HG02870 (cell line): ENCODE measurements around the gene RETREG3.
"Not testable (repeated sequence)": the region's sequence is repeated elsewhere in the genome, so short reads cannot be mapped to it uniquely, and the experiment has no call there.

Experiments used
- ATAC-seq: cut with Tn5 transposase; IDR thresholded peaks from one replicate; pipeline ENCODE4 v1.9.1; 2021; ENCODE audit warnings: mild to moderate bottlenecking, moderate library complexity; ENCODE audit not compliant: unreplicated experiment

Gene RETREG3

GRCh38 chr17:42613699-42614295 lies 4.6 kb upstream of the RETREG3 start:
- no peak for ATAC-seq

- no peak for ATAC-seq
These were observed 2.8 kb upstream of the RETREG3 start for GRCh38 chr17:42612013-42612412.

DNA sequence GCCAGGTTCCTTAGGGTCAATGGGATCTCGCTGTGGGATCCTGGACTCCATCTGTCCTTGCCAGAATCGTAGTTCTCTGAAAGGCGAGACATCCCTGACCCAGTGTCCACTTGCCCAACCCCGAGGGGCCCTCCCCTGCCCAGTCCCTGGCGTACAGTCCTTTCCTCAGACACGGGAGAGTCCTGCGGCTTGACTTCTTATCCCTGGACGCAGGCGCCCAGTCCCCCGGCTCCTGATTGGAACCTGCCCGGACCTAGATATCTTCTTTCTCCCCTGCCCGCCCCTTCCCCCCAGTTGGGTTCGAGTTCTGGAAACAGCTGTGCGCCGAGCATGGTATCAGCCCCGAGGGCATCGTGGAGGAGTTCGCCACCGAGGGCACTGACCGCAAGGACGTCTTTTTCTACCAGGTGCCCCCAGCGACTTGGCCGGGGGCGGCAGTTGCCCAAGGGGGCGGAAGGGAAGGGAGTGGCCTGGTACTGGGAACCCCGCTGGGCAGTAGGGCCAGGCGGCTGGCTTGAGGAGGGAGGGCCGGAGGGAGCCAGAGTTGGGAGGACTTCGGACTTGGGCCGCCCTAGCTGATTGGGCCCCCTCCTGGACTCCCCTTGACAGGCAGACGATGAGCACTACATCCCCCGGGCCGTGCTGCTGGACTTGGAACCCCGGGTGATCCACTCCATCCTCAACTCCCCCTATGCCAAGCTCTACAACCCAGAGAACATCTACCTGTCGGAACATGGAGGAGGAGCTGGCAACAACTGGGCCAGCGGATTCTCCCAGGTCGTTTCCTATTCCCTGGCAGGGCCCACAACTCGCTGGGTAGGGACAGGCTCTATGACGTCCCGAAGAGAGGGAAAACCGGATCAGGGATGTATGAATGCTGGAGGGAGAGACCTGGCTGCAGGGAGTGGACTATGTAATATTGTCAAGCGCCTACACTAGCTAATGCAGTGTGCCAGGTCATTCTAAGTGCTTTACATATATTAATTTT lies 934 bp upstream of the RETREG3 start:
- ATAC-seq, result not testable (repeated sequence)

- peak; percentile 23 for ATAC-seq
These were observed 631 bp downstream of the RETREG3 start for GRCh38 chr17:42608305-42609181.

GRCh38 chr17:42607769-42608168 lies 1.4 kb downstream of the RETREG3 start:
- ATAC-seq, result no peak

DNA sequence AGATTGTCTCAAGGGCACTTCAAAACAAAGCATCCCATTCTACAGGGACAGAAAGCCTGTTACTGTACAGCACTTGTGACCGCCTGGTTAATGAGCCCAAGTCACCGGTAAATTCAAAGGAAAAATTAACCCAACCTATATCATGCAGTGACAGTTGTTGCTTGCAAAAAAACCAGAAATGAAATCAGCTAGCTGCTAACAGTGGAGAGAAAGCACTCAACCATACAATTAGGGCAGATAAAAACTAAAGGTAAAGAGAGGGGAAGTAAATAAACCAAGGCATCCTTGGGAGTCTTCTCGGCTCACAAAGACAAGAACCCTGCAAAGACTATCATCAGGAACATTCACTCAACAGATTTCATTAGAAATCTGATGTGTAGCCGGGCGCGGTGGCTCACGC lies 5.9 kb downstream of the RETREG3 start:
- no peak for ATAC-seq

DNA sequence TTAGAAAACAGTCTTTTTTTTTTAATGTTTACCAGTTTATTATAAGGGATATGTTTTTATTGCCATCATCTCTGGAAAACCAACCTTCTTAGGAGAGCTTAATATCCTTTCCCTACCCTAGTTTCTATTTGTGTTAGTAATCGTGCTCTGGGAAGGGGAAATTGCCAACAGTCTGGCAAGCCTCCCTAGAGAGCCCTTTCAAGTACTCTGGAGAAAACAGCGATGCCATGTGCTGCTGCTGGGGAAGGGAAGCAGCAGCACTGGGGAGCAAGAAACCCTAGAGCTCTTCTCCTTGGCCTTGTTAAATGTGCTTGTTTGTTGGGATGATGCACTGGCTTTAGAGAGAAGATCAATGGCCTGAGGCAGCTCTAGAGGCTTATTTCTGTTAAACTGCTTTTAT lies 10.3 kb downstream of the RETREG3 start:
- ATAC-seq, result no peak

- ATAC-seq, result no peak
These were observed 12.8 kb downstream of the RETREG3 start for GRCh38 chr17:42596386-42596785.

DNA sequence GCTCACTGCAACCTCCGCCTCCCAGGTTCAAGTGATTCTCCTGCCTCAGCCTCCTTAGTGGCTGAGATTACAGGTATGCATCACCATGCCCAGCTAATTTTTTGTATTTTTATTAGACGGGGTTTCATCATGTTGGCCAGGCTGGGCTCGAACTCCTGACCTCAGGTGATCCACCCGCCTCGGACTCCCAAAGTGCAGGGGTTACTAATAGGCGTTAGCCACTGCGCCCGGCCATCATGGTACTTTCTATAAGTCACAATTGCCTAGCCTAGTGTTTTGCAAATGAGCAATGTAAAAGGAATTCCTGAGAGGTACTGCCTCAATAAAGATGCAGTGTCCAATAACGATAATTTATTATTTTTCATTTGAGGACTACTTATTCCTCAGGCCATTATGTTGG lies 17.8 kb downstream of the RETREG3 start:
- no peak for ATAC-seq

- no peak for ATAC-seq
These were observed 18.3 kb downstream of the RETREG3 start for GRCh38 chr17:42590886-42591285.

- ATAC-seq, result peak; percentile 57
These were observed 22.5 kb downstream of the RETREG3 start for GRCh38 chr17:42586514-42587230.

GRCh38 chr17:42585353-42585752 lies 23.8 kb downstream of the RETREG3 start:
- ATAC-seq, result no peak

DNA sequence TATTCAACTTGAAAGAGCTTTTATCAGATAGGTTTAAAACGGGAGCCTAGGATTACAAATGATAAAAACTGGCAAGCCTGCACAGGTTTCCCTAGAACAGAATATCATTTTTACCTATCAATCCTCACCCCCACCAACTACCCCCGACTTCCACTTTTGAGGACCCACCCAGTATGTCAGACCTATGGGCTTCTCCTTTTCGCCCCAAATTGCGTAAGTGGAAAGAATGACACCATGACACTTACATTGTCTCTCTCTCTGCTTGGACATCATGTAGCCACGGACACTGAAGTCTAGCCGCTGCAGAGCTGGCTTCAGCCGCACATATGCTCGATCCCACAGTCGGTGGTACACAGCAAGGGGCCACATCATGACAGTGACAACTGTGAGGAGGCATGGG lies 24.3 kb downstream of the RETREG3 start:
- ATAC-seq, result no peak

GRCh38 chr17:42581744-42582270 lies 27.4 kb downstream of the RETREG3 start:
- no peak for ATAC-seq

DNA sequence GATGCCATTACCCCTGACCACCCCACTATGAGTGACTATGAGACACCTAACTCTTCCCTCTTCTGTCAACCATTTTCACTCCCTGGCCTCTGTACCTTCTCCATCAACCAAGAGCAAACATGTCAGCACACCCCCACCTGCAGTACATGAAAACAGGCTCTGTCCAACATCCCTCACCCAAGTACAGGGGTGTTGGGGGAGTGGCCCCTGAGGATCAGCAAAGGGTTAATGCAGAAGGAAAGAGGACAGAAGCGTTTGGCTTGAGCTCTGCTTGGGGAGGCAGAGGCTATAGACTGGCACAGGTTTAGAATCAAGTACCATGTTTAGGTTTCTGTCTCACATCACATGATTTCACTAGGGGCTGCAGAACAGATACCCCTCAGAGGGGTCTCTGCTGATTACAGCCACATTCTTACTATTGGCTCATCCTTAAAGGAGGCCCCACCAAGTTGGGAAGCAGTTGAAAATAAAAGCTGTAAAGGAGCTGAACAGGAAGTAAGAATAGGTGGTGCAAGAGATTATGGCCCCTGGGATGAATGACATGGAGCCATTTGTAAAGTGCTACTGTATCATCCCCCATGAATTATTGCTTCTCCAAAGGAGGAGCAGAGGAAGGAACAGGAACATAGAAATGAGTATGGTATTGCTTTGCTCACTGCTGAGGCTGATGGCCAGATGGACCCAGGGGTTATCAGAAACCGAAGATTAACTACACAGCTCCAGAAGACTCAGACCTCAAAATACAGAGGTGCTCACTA lies 29.2 kb downstream of the RETREG3 start:
- ATAC-seq, result no peak

DNA sequence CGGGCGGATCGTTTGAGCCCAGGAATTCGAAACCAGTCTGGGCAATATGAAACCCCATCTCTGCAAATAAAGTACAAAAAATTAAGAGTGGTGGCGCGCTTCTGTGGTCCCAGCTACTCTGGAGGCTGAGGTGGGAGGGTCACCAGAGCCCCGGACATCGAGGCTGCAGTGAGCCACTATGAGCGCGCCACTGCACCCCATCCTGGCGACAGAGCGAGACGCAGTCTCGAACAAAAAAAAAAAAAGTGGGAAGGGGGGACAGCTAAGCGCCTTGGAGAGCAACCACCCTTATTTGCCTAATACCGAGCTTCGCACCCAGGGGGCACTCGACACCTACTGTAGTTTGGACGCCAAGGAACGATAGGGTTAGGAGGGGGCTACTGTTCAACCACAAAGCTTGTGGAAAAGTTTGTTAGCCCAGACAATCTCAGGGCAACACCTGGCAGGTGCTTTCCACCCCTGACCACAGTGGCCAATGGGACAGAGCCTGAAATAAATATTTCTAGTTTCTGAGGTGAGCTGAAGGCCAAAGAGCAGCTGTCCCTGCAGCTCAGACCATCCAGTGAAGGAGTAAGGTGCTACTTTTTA lies 30.8 kb downstream of the RETREG3 start:
- peak; percentile 56 for ATAC-seq

DNA sequence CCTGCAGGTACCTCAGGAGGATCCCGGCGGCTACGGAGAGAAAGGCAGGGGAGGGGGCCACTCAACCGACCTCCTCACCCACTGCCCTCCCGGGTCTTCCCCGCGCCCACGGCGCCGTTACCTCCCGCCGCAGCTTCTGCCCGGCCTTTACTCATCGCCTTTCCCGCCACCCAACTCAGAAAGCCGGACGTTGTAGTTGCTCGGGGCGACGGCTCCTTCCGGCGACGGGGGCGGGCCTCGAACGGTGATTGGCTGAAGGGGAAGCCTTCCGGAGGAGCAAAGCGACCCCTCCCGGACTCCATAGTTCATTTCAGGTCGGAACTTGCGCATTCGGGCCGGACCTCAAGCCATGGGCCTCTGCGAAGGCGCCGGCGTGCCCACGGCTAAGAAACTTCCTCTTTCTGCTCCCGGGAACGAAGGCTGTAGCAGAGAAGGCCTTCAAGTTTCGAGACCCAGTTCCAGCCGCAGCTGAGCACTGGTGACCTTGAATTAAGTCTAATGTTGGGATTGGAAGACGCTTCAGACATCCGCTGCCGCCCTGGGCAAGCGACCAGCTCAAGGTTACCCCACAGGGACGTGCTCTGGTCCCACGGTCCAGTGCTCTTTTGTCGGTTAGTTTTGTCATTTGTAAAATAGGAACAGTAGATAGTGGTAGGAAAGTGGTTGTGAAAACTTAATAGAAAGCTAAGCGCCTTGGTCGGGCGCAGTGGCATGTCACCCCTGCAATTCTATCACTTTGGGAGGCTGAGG lies 31.5 kb downstream of the RETREG3 start, which contains the start of gene PSMC3IP:
PSMC3IP (minus strand) TSS at position 198 of the 750 bp plus-strand sequence; CDS start at position 155, 43 bp downstream.
- peak; percentile 59 for ATAC-seq

DNA sequence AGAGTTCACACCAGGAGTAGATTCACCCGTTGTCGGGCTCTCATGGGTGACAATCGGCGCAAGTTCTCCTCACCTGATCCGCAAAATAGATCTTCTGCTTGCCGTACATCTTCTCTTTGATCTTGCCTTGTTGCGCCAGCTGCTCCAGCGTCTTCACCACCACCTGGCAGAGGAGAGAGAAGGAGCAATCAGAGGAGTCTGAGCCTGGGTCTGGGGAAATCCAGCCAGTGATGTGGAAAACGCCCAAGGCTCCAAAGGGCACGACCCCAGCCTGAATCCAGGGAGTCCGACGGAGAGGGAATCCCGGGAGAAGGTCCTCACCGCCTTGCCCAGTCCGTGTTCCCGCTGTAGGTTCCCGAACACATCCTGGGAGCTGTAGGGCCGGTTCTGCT lies 32.0 kb downstream of the RETREG3 start:
- ATAC-seq, result no peak
